Measurements from ENCODE around the gene VAMP2. TPM values are rescaled to one million over a fixed set of nuclear protein-coding genes. Genes with fewer than 3 reads are reported as not detected.

Gene VAMP2
- total RNA-seq, 1 donor from 2014 or later: 117 TPM

- DNase-seq: no peak
- H3K27ac Mint-ChIP-seq (ENCODE audit: unreplicated experiment): no peak overlapping the region
- peaks cover 3% of the 10 kb centered on the region for H3K27me3 Mint-ChIP-seq (ENCODE audit: unreplicated experiment)
- no peaks in the 10 kb centered on the region for H3K36me3 Mint-ChIP-seq (ENCODE audit: unreplicated experiment)
- H3K4me3 Mint-ChIP-seq (ENCODE audit: unreplicated experiment): no peak overlapping the region
- peaks cover 6% of the 10 kb centered on the region for H3K4me1 Mint-ChIP-seq (ENCODE audit: low read depth, unreplicated experiment)
- TF ChIP-seq CTCF (IDR thresholded peaks at IDR 0.05; ENCODE audit: partially characterized antibody, unreplicated experiment): no peak
- peaks cover 6% of the 10 kb centered on the region for H3K9me3 Mint-ChIP-seq (ENCODE audit: unreplicated experiment)
These were observed 42.2 kb upstream of the VAMP2 start for GRCh38 chr17:8204761-8205555.

- no peaks in the 10 kb centered on the region for H3K36me3 Mint-ChIP-seq (ENCODE audit: unreplicated experiment)
- peaks cover 6% of the 10 kb centered on the region for H3K4me1 Mint-ChIP-seq (ENCODE audit: low read depth, unreplicated experiment)
- no peak overlapping the region for H3K27ac Mint-ChIP-seq (ENCODE audit: unreplicated experiment)
- peaks cover 10% of the 10 kb centered on the region for H3K27me3 Mint-ChIP-seq (ENCODE audit: unreplicated experiment)
- H3K4me3 Mint-ChIP-seq (ENCODE audit: unreplicated experiment): no peak overlapping the region
- no peak for TF ChIP-seq CTCF (IDR thresholded peaks at IDR 0.05; ENCODE audit: partially characterized antibody, unreplicated experiment)
- H3K9me3 Mint-ChIP-seq (ENCODE audit: unreplicated experiment): peaks cover 9% of the 10 kb centered on the region
- peak; percentile 70 for DNase-seq
These were observed 29.5 kb upstream of the VAMP2 start for GRCh38 chr17:8192070-8192815.

GRCh38 chr17:8190506-8190905 is 27.8 kb upstream of the VAMP2 start:
- Mint-ChIP-seq H3K4me1 (ENCODE audit: low read depth, unreplicated experiment) (peaks cover 6% of the 10 kb centered on the region), H3K4me3 (ENCODE audit: unreplicated experiment) (no peak overlapping the region), H3K27ac (ENCODE audit: unreplicated experiment) (peak overlapping the region; percentile 89), H3K36me3 (ENCODE audit: unreplicated experiment) (no peaks in the 10 kb centered on the region), H3K27me3 (ENCODE audit: unreplicated experiment) (peaks cover 10% of the 10 kb centered on the region), H3K9me3 (ENCODE audit: unreplicated experiment) (peaks cover 9% of the 10 kb centered on the region)
- DNase-seq: no peak
- TF ChIP-seq CTCF (IDR thresholded peaks at IDR 0.05; ENCODE audit: partially characterized antibody, unreplicated experiment): no peak

GRCh38 chr17:8189711-8190477 is 27.1 kb upstream of the VAMP2 start, which contains the start of gene BORCS6:
Gene BORCS6 (minus strand): TSS chr17:8190180. CDS start chr17:8190140, 40 bp downstream.
- Mint-ChIP-seq H3K9me3 (ENCODE audit: unreplicated experiment) (peaks cover 9% of the 10 kb centered on the region), H3K27me3 (ENCODE audit: unreplicated experiment) (peaks cover 11% of the 10 kb centered on the region), H3K27ac (ENCODE audit: unreplicated experiment) (peak within 1 kb of the TSS; percentile 89), H3K4me1 (ENCODE audit: low read depth, unreplicated experiment) (peaks cover 6% of the 10 kb centered on the region), H3K4me3 (ENCODE audit: unreplicated experiment) (no peak within 1 kb of the TSS), H3K36me3 (ENCODE audit: unreplicated experiment) (no peaks in the 10 kb centered on the region)
- DNase-seq: peak; percentile 92
- no peak for TF ChIP-seq CTCF (IDR thresholded peaks at IDR 0.05; ENCODE audit: partially characterized antibody, unreplicated experiment)
